PC-9 (cell line): ENCODE results near the gene VASH2.

Source experiments
- CTCF ChIP-seq: fragments of 200-600 bp; sonication (generic); conservative IDR thresholded peaks from 2 replicates; pipeline ENCODE4 v1.6.1; 2017; ENCODE audit warnings: mixed run types, antibody characterized with exemption, mild to moderate bottlenecking, moderate library complexity
- EZH2 ChIP-seq: fragments of 200-600 bp; sonication (generic); IDR thresholded peaks from 2 replicates; pipeline ENCODE4 v1.8.0; 2017; ENCODE audit warnings: antibody characterized with exemption, low read depth

DNA sequence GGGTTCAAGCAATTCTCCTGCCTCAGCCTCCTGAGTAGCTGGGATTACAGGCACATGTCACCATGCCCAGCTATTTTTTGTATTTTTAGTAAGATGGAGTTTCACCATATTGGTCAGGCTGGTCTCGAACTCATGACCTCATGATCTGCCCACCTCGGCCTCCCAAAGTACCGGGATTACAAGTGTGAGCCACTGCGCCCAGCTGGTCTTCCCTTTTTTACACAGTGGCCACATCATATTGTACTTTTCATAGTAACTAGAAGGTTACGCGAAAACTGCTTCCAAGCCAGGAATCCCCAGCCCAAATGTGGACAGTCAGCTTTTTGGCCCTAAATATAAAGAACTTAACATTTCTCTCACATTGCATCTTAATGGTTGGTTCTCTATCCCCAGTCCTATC, 4.2 kb downstream of the VASH2 start:
- TF ChIP-seq EZH2 (no peak), CTCF (no peak)
